ENCODE measurements around the gene BCDIN3D. TPM values are rescaled to one million over a fixed set of nuclear protein-coding genes. Genes with fewer than 3 reads are reported as not detected.

The BCDIN3D gene
- total and polyA plus RNA-seq, 10 of the 15 experiments (the other 5 are each of a cell fraction or from before 2014, with no cell fraction given): 3.7 to 7.2 (median 6.4) TPM

- TF ChIP-seq HDAC6 (IDR thresholded peaks at IDR 0.05; ENCODE audit: unreplicated experiment): no peak
Observed at GRCh38 chr12:49891476-49891875, 48.6 kb upstream of the BCDIN3D start (continued).

- Histone ChIP-seq H3K36me3 (ENCODE audit: control insufficient read depth in 2 of 2, insufficient read depth in 2 of 2, low read length in 1 of 2) (no peaks in the 10 kb centered on the region), H2AFZ (ENCODE audit: control insufficient read depth, low read depth, low read length) (no peak overlapping the region), H3K9me3 (replicated peaks; ENCODE audit: control insufficient read depth, insufficient read depth, low read length) (no peaks in the 10 kb centered on the region), H4K20me1 (ENCODE audit: control insufficient read depth, insufficient read depth) (no peaks in the 10 kb centered on the region), H3K4me3 (no peak overlapping the region), H3K4me2 (ENCODE audit: control insufficient read depth, insufficient read depth) (no peak overlapping the region), H3K79me2 (ENCODE audit: control insufficient read depth, insufficient read depth, low read length) (no peaks in the 10 kb centered on the region), H3K27me3 (replicated peaks in 1 of 2; ENCODE audit: control insufficient read depth in 2 of 2, insufficient read depth in 2 of 2, low read length in 1 of 2) (peaks cover 0 to 1% of the 10 kb centered on the region in 2 experiments; a peak in 2 of 4 replicates), H3K27ac (ENCODE audit: control insufficient read depth, insufficient read depth) (no peak overlapping the region), H3K4me1 (ENCODE audit: control insufficient read depth, insufficient read depth, low read length) (no peaks in the 10 kb centered on the region), H3K9ac (ENCODE audit: control insufficient read depth, insufficient read depth, low read length) (no peak overlapping the region)
- no peak for TF ChIP-seq ZBTB4 (CRISPR knock-in tag; IDR thresholded peaks at IDR 0.05)
- no peak for TF ChIP-seq ETV6 (conservative IDR thresholded peaks at IDR 0.05 in 1 of 2, IDR thresholded peaks at IDR 0.05 in 1 of 2; ENCODE audit: borderline replicate concordance in 1 of 2, low read depth in 1 of 2)
- TF ChIP-seq RCOR1 (conservative IDR thresholded peaks at IDR 0.05; ENCODE audit: low read depth, low read length): no peak
- TF ChIP-seq ZBTB40 (IDR thresholded peaks at IDR 0.05; ENCODE audit: borderline replicate concordance): no peak
- TF ChIP-seq GATAD2B (conservative IDR thresholded peaks at IDR 0.05; ENCODE audit: low read depth): no peak
- no peak for TF ChIP-seq HDAC2 (IDR thresholded peaks at IDR 0.05)
- TF ChIP-seq IRF5 (IDR thresholded peaks at IDR 0.05; ENCODE audit: borderline replicate concordance): no peak
- TF ChIP-seq RELB (IDR thresholded peaks at IDR 0.05; ENCODE audit: low read depth): no peak
- no peak for TF ChIP-seq SREBF1 (IDR thresholded peaks at IDR 0.05; ENCODE audit: low read length)
- no peak for TF ChIP-seq KAT2A (conservative IDR thresholded peaks at IDR 0.05; ENCODE audit: control insufficient read depth, low read depth, low read length)
- no peak for TF ChIP-seq RB1 (IDR thresholded peaks at IDR 0.05; ENCODE audit: borderline replicate concordance)
- FAIRE-seq (no peak), ATAC-seq (no peak), DNase-seq (ENCODE audit: low read depth, low spot score) (no peak)
- intact Hi-C loops (cut with micrococcal nuclease; ENCODE audit: unreplicated experiment): no loop called here
- no TSS peak for BruUV-seq (replicated peaks)
- CTCF ChIA-PET: no interaction called here
- in situ Hi-C loops (cut with MboI): no loop called here
- SMC1A ChIA-PET (ENCODE audit: uncharacterized antibody, unreplicated experiment): no interaction called here
- RAD21 ChIA-PET (ENCODE audit: unreplicated experiment): no interaction called here
- 20% methylated on average over 2 of the region's 2 CpGs for WGBS (ENCODE audit: insufficient coverage, insufficient replicate concordance, low lambda C conversion rate, missing lambda C conversion rate)
- POLR2A ChIA-PET: no interaction called here
Observed at GRCh38 chr12:49891012-49891411, 48.1 kb upstream of the BCDIN3D start.
